Measurements from ENCODE around the gene TEDC1. TPM values are rescaled to one million over a fixed set of nuclear protein-coding genes. Genes with fewer than 3 reads are reported as not detected.
"Not testable (repeated sequence)": the region's sequence is repeated elsewhere in the genome, so short reads cannot be mapped to it uniquely, and the experiment has no call there.

The TEDC1 gene
- total and polyA plus RNA-seq, 2 donors: 17.9 to 23.3 TPM

DNA sequence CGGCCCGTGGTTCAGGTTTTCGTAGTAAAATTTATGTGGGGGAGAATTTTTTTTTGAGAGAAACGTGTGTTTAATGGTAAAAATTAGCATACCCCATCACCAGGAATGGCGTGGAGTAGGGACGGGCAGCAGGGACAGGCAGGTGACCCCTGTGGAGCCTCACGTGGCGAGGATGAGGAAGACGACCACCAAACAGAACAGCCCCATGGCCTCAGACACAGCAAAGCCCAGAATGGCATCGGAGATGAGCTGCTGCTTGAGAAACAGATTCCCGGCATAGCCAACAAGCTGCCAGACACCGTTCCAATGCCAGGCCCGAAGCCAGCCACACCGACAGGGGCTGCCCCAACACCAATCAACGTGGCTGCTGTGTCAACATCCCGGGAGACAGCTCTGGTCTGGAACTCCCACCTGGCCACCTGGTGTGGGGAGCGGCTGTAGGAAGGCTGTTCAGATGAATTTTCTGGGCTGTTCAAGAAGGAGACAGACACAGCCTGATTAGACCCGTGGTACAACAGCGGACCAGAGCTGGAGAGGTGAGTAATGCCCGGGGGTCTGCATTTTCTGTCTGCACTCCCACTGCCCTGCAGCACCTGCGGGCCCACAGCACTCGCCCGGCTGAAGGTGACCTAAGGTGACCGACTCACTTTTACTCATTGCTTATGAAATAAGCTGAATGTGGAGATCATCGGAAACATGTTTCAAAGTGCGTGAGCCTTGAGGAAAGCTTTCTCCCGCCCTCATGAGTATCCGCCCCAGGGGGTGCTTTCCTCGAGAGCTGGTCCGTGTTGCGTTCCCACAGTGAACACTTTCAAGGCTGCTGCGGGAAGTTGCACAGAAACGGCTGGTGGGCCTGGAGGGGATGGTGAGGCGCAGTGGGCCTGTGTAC is 45.9 kb downstream of the TEDC1 start:
- Histone ChIP-seq H3K9me3 (ENCODE audit: control insufficient read depth in 2 of 2, insufficient read depth in 1 of 2, low read length in 1 of 2) (no peaks in the 10 kb centered on the region), H3K27me3 (ENCODE audit: control insufficient read depth in 2 of 2, insufficient read depth in 1 of 2, low read length in 1 of 2) (peaks cover 0 to 43% of the 10 kb centered on the region in 2 donors), H3K27ac (ENCODE audit: low read depth in 1 of 2, low read length in 1 of 2) (no peak overlapping the region), H3K36me3 (ENCODE audit: control insufficient read depth in 2 of 2, insufficient read depth in 2 of 2, low read length in 1 of 2) (no peaks in the 10 kb centered on the region), H3K4me3 (ENCODE audit: low read length in 2 of 2) (no peak overlapping the region), H3K4me1 (ENCODE audit: control insufficient read depth in 2 of 2, insufficient read depth in 2 of 2, low read length in 2 of 2) (peaks cover 0 to 3% of the 10 kb centered on the region in 2 donors)
- 88% methylated on average over 34 of the region's 34 CpGs for WGBS
- DNase-seq (ENCODE audit: low read depth in 6 of 9, low spot score in 9 of 9): no peak

DNA sequence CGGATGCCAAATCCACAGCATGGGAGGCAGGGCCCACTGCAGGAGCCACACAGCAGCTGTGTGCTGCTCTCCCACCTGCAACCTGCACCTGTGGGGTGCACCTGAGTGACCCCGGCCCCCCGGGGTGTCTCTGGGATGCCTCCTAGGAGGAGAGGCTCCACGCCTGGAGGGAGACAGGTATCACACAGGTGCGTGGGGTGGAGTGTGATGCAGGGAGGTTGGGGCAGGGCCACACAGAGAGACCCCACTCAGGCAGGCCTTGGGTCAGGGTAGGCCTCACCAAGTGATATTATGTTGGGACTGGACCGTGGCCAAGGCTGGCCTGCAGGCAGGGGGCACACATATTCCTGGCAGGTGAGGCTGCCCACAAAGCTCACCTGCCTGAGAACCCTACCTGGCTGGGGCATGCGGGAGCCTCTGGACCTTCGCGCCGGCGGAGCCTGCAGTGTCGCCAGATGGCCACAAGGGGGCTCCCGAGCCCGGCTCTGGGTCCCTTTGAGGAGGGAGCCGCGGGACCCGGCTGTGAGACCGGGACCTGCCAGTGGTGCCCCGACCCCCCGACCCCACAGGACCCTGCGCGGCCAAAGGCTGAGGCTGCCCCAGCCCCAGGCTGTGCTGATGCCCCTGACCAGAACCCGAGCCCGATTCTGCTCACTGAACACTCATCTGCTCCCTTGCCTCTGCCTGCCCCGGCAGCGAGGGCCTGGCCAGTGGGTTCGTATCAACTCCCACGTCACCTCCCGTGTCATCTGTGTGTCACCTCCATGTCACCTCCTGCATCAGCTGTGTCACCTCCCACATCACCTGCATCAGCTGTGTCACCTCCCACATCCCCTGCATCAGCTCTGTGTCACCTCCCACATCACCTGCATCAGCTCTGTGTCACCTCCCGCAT is 46.8 kb downstream of the TEDC1 start:
- H3K9me3 ChIP-seq (ENCODE audit: control insufficient read depth in 2 of 2, insufficient read depth in 1 of 2, low read length in 1 of 2): no peaks in the 10 kb centered on the region
- no peaks in the 10 kb centered on the region for H3K36me3 ChIP-seq (ENCODE audit: control insufficient read depth in 2 of 2, insufficient read depth in 2 of 2, low read length in 1 of 2)
- H3K4me3 ChIP-seq (ENCODE audit: low read length in 2 of 2): no peak overlapping the region
- H3K27me3 ChIP-seq (ENCODE audit: control insufficient read depth in 2 of 2, insufficient read depth in 1 of 2, low read length in 1 of 2): peaks cover 0 to 38% of the 10 kb centered on the region in 2 donors
- H3K27ac ChIP-seq (ENCODE audit: low read depth in 1 of 2, low read length in 1 of 2): no peak overlapping the region
- DNase-seq (ENCODE audit: low read depth in 6 of 9, low spot score in 9 of 9): peak in 4 of 9 donors; percentile 20 to 59 (median 54)
- 28% methylated on average over 30 of the region's 30 CpGs for WGBS
- peaks cover 0 to 3% of the 10 kb centered on the region in 2 donors for H3K4me1 ChIP-seq (ENCODE audit: control insufficient read depth in 2 of 2, insufficient read depth in 2 of 2, low read length in 2 of 2)

DNA sequence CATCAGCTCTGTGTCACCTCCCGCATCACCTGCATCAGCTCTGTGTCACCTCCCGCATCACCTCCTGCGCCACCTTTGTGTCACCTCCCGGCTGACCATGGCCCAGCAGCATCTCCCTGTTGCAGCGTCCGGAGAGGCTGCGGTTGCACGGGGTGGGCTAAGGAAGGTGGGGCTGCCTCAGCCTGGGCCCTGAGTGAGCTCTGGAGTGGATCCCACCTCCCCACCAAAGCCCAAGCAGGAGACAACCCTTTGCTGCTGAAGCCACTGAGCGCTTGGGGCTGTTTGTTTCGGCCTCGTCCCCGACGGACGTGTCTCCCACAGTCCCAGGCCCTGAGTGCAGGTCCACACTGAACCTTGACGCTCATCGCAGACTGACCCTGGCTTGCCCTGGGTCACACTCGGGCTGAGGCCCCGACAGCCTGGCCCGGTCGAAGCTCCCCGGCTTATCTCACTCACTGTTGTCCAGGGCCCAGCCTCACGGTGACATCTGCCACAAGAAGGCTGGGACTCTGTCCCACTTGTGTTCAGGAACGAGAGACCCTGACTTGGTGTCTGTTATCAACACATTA is 47.5 kb downstream of the TEDC1 start:
- Histone ChIP-seq H3K36me3 (ENCODE audit: control insufficient read depth in 2 of 2, insufficient read depth in 2 of 2, low read length in 1 of 2) (no peaks in the 10 kb centered on the region), H3K4me3 (ENCODE audit: low read length in 2 of 2) (no peak overlapping the region), H3K27me3 (ENCODE audit: control insufficient read depth in 2 of 2, insufficient read depth in 1 of 2, low read length in 1 of 2) (peaks cover 0 to 33% of the 10 kb centered on the region in 2 donors), H3K27ac (ENCODE audit: low read depth in 1 of 2, low read length in 1 of 2) (no peak overlapping the region), H3K4me1 (ENCODE audit: control insufficient read depth in 2 of 2, insufficient read depth in 2 of 2, low read length in 2 of 2) (peaks cover 0 to 3% of the 10 kb centered on the region in 2 donors), H3K9me3 (ENCODE audit: control insufficient read depth in 2 of 2, insufficient read depth in 1 of 2, low read length in 1 of 2) (no peaks in the 10 kb centered on the region)
- DNase-seq (ENCODE audit: low read depth in 6 of 9, low spot score in 9 of 9): no peak
- WGBS: 93% methylated on average over 23 of the region's 23 CpGs

DNA sequence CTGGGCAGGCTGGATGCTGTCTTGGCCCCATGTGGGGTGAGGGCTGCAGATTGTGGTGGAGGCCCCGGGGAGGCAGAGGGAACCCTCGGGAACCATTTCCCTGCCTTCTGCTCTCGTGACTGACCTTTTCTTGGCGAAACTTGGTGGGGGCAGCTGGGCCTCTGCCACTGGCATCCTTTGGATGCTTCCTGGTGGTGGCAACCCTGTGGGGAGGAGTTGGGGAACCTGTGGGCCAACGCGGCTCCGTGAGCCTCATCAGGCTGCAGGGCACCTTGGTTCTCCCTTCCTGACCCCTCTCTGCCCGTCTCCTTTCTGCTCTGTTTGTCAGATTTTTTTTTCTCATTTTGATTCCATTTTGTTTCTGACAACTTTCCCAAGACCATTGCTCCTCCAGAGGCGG is 49.8 kb downstream of the TEDC1 start:
- peaks cover 0 to 28% of the 10 kb centered on the region in 2 donors for H3K27me3 ChIP-seq (ENCODE audit: control insufficient read depth in 2 of 2, insufficient read depth in 1 of 2, low read length in 1 of 2)
- DNase-seq (ENCODE audit: low read depth in 6 of 9, low spot score in 9 of 9): no peak
- 94% methylated on average over 9 of the region's 9 CpGs for WGBS

DNA sequence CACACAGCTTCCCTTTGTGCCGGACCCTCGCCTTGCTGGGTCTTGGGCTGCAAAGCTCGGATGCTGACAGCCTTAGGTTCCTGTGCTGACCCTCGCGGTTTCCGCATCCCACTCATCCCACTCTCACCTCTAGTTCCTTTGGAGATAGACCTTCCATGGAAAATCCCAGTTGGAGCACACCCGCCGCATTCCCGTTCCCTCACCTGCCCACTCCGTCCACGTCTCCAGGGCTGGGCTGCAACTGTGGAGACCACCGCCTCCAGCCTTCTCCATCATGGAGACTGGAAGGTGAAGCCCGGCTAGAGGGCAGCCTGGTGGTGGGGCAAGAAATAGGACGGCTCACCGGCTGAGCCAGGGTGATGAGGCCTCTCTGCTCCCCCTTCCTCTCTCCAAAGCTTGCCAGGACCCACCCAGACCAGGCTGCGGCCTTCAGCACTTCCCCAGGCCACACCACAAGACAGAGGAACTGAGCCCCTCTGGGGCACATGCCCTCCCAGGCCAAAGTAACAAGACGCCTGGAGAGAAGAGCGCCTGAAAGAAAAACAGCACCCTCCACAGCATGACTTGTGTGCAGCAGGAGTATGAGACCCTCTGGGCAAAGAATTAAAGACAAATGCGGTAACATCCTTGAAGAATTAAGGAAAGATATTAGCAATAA is 50.3 kb downstream of the TEDC1 start:
- H3K4me3 ChIP-seq (ENCODE audit: low read length in 2 of 2): no peak overlapping the region
- no peaks in the 10 kb centered on the region for H3K36me3 ChIP-seq (ENCODE audit: control insufficient read depth in 2 of 2, insufficient read depth in 2 of 2, low read length in 1 of 2)
- H3K9me3 ChIP-seq (ENCODE audit: control insufficient read depth in 2 of 2, insufficient read depth in 1 of 2, low read length in 1 of 2): no peaks in the 10 kb centered on the region
- WGBS: 88% methylated on average over 19 of the region's 19 CpGs
- H3K27me3 ChIP-seq (ENCODE audit: control insufficient read depth in 2 of 2, insufficient read depth in 1 of 2, low read length in 1 of 2): peaks cover 0 to 23% of the 10 kb centered on the region in 2 donors
- no peak for DNase-seq (ENCODE audit: low read depth in 6 of 9, low spot score in 9 of 9)
- no peak overlapping the region for H3K27ac ChIP-seq (ENCODE audit: low read depth in 1 of 2, low read length in 1 of 2)
- H3K4me1 ChIP-seq (ENCODE audit: control insufficient read depth in 2 of 2, insufficient read depth in 2 of 2, low read length in 2 of 2): peaks cover 0 to 3% of the 10 kb centered on the region in 2 donors

More for the DNA sequence above, 49.8 kb downstream of the TEDC1 start:
- Histone ChIP-seq H3K36me3 (ENCODE audit: control insufficient read depth in 2 of 2, insufficient read depth in 2 of 2, low read length in 1 of 2) (no peaks in the 10 kb centered on the region), H3K9me3 (ENCODE audit: control insufficient read depth in 2 of 2, insufficient read depth in 1 of 2, low read length in 1 of 2) (no peaks in the 10 kb centered on the region), H3K4me3 (ENCODE audit: low read length in 2 of 2) (no peak overlapping the region), H3K4me1 (ENCODE audit: control insufficient read depth in 2 of 2, insufficient read depth in 2 of 2, low read length in 2 of 2) (peaks cover 0 to 3% of the 10 kb centered on the region in 2 donors), H3K27ac (ENCODE audit: low read depth in 1 of 2, low read length in 1 of 2) (no peak overlapping the region)

DNA sequence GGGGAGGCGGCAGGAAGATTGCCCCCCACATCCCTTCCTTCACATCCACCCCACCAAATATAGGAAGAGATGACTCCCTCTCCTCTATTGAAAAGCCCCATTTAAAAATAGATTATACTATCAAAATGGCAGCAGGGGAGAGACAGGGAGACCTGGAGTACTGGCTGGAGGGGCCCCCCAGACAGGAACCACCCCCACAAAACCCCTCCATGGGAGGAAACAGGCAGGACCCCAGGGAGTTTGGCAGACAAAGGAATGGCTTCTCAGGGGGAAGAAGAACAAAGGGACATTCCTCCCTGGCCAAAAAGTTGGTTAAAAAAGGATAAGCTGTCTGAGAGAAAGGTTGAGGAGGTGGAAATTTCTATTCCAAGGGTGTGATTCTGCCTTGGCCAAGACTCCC is 54.6 kb downstream of the TEDC1 start:
- 93% methylated on average over 1 of the region's 1 CpG for WGBS
- not testable (repeated sequence) for H3K27ac ChIP-seq (ENCODE audit: low read depth in 1 of 2, low read length in 1 of 2); H3K27me3 ChIP-seq (ENCODE audit: control insufficient read depth in 2 of 2, insufficient read depth in 1 of 2, low read length in 1 of 2); H3K4me3 ChIP-seq (ENCODE audit: low read length in 2 of 2); H3K4me1 ChIP-seq (ENCODE audit: control insufficient read depth in 2 of 2, insufficient read depth in 2 of 2, low read length in 2 of 2); H3K9me3 ChIP-seq (ENCODE audit: control insufficient read depth in 2 of 2, insufficient read depth in 1 of 2, low read length in 1 of 2); DNase-seq (ENCODE audit: low read depth in 6 of 9, low spot score in 9 of 9); H3K36me3 ChIP-seq (ENCODE audit: control insufficient read depth in 2 of 2, insufficient read depth in 2 of 2, low read length in 1 of 2)

DNA sequence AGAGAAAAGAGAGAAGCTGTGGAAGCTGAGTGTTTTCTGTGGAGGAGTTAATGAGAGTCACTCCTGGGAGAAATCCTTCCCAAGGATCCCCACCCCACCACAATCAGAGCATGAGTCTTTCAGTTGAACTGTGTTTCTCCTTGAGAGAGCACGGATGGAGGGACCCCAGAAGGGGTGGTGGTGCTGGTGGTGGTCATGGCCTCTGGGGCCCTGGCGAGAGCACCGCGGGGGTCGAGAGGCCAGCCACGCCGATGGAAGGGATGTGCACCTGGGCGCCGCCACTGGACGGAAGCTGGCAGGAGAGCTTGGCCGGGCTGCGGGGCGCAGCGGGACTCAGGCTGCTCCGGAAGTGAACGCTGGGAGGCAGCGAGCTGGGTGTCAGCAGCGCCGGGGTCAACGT is 55.4 kb downstream of the TEDC1 start:
- H3K9me3 ChIP-seq (ENCODE audit: control insufficient read depth in 2 of 2, insufficient read depth in 1 of 2, low read length in 1 of 2); H3K36me3 ChIP-seq (ENCODE audit: control insufficient read depth in 2 of 2, insufficient read depth in 2 of 2, low read length in 1 of 2); H3K4me1 ChIP-seq (ENCODE audit: control insufficient read depth in 2 of 2, insufficient read depth in 2 of 2, low read length in 2 of 2); H3K27ac ChIP-seq (ENCODE audit: low read depth in 1 of 2, low read length in 1 of 2); H3K27me3 ChIP-seq (ENCODE audit: control insufficient read depth in 2 of 2, insufficient read depth in 1 of 2, low read length in 1 of 2); DNase-seq (ENCODE audit: low read depth in 6 of 9, low spot score in 9 of 9); H3K4me3 ChIP-seq (ENCODE audit: low read length in 2 of 2): not testable (repeated sequence)
- 96% methylated on average over 10 of the region's 20 CpGs for WGBS

- not testable (repeated sequence) for DNase-seq (ENCODE audit: low read depth in 6 of 9, low spot score in 9 of 9); H3K27me3 ChIP-seq (ENCODE audit: control insufficient read depth in 2 of 2, insufficient read depth in 1 of 2, low read length in 1 of 2); H3K9me3 ChIP-seq (ENCODE audit: control insufficient read depth in 2 of 2, insufficient read depth in 1 of 2, low read length in 1 of 2); H3K4me1 ChIP-seq (ENCODE audit: control insufficient read depth in 2 of 2, insufficient read depth in 2 of 2, low read length in 2 of 2); H3K4me3 ChIP-seq (ENCODE audit: low read length in 2 of 2); H3K36me3 ChIP-seq (ENCODE audit: control insufficient read depth in 2 of 2, insufficient read depth in 2 of 2, low read length in 1 of 2); H3K27ac ChIP-seq (ENCODE audit: low read depth in 1 of 2, low read length in 1 of 2)
- 95% methylated on average over 19 of the region's 24 CpGs for WGBS
Measured at GRCh38 chr14:105547072-105547471, 56.0 kb downstream of the TEDC1 start.
